ENCODE measurements around the gene PPP1R12C.
A peak's percentile ranks its signal among the peaks of the same experiment; 100 is the strongest.

Gene PPP1R12C

GRCh38 chr19:55119053-55119452 is 1.6 kb upstream of the PPP1R12C start:
- H3K27me3 ChIP-seq (replicated peaks; ENCODE audit: control insufficient read depth, insufficient read depth, low read length, poor library complexity, severe bottlenecking): no peaks in the 10 kb centered on the region
- no peak for DNase-seq
- no peaks in the 10 kb centered on the region for H3K36me3 ChIP-seq (ENCODE audit: control insufficient read depth, insufficient read depth, low read length)
- H3K27ac ChIP-seq (ENCODE audit: insufficient read depth, low read length, poor library complexity, severe bottlenecking): no peak overlapping the region
- no peaks in the 10 kb centered on the region for H3K9me3 ChIP-seq (ENCODE audit: control insufficient read depth, low read length)
- no peak overlapping the region for H3K4me3 ChIP-seq (ENCODE audit: insufficient read depth, low read depth, low read length, poor library complexity, severe bottlenecking)
- peaks cover 22% of the 10 kb centered on the region for H3K4me1 ChIP-seq (ENCODE audit: control insufficient read depth, insufficient read depth, low read length, poor library complexity, severe bottlenecking)

- Histone ChIP-seq H3K4me3 (ENCODE audit: insufficient read depth, low read depth, low read length, poor library complexity, severe bottlenecking) (peak overlapping the region; percentile 71), H3K27ac (ENCODE audit: insufficient read depth, low read length, poor library complexity, severe bottlenecking) (no peak overlapping the region)
- DNase-seq: no peak
Observed at GRCh38 chr19:55118401-55118991, 1.1 kb upstream of the PPP1R12C start.

GRCh38 chr19:55117663-55118391 is 390 bp upstream of the PPP1R12C start:
- Histone ChIP-seq H3K9me3 (ENCODE audit: control insufficient read depth, low read length) (no peaks in the 10 kb centered on the region), H3K4me1 (ENCODE audit: control insufficient read depth, insufficient read depth, low read length, poor library complexity, severe bottlenecking) (peaks cover 22% of the 10 kb centered on the region), H3K4me3 (ENCODE audit: insufficient read depth, low read depth, low read length, poor library complexity, severe bottlenecking) (peak overlapping the region; percentile 71), H3K27ac (ENCODE audit: insufficient read depth, low read length, poor library complexity, severe bottlenecking) (peak overlapping the region; percentile 63), H3K36me3 (ENCODE audit: control insufficient read depth, insufficient read depth, low read length) (peaks cover 6% of the 10 kb centered on the region), H3K27me3 (replicated peaks; ENCODE audit: control insufficient read depth, insufficient read depth, low read length, poor library complexity, severe bottlenecking) (no peaks in the 10 kb centered on the region)
- DNase-seq: peak; percentile 94 to 96 (median 94)

More at GRCh38 chr19:55118401-55118991, 1.1 kb upstream of the PPP1R12C start:
- H3K27me3 ChIP-seq (replicated peaks; ENCODE audit: control insufficient read depth, insufficient read depth, low read length, poor library complexity, severe bottlenecking): no peaks in the 10 kb centered on the region
- H3K9me3 ChIP-seq (ENCODE audit: control insufficient read depth, low read length): no peaks in the 10 kb centered on the region
- peaks cover 22% of the 10 kb centered on the region for H3K4me1 ChIP-seq (ENCODE audit: control insufficient read depth, insufficient read depth, low read length, poor library complexity, severe bottlenecking)
- H3K36me3 ChIP-seq (ENCODE audit: control insufficient read depth, insufficient read depth, low read length): peaks cover under 1% of the 10 kb centered on the region

GRCh38 chr19:55116232-55116858 is 1.1 kb downstream of the PPP1R12C start:
- peak; percentile 17 to 51 (median 25) for DNase-seq
- H3K36me3 ChIP-seq (ENCODE audit: control insufficient read depth, insufficient read depth, low read length): peaks cover 15% of the 10 kb centered on the region
- H3K27me3 ChIP-seq (replicated peaks; ENCODE audit: control insufficient read depth, insufficient read depth, low read length, poor library complexity, severe bottlenecking): no peaks in the 10 kb centered on the region
- H3K4me3 ChIP-seq (ENCODE audit: insufficient read depth, low read depth, low read length, poor library complexity, severe bottlenecking): peak overlapping the region; percentile 70
- peaks cover 22% of the 10 kb centered on the region for H3K4me1 ChIP-seq (ENCODE audit: control insufficient read depth, insufficient read depth, low read length, poor library complexity, severe bottlenecking)
- H3K27ac ChIP-seq (ENCODE audit: insufficient read depth, low read length, poor library complexity, severe bottlenecking): peak overlapping the region; percentile 71
- no peaks in the 10 kb centered on the region for H3K9me3 ChIP-seq (ENCODE audit: control insufficient read depth, low read length)

- Histone ChIP-seq H3K4me1 (ENCODE audit: control insufficient read depth, insufficient read depth, low read length, poor library complexity, severe bottlenecking) (peaks cover 22% of the 10 kb centered on the region), H3K36me3 (ENCODE audit: control insufficient read depth, insufficient read depth, low read length) (peaks cover 17% of the 10 kb centered on the region), H3K27ac (ENCODE audit: insufficient read depth, low read length, poor library complexity, severe bottlenecking) (peak overlapping the region; percentile 71), H3K9me3 (ENCODE audit: control insufficient read depth, low read length) (no peaks in the 10 kb centered on the region), H3K4me3 (ENCODE audit: insufficient read depth, low read depth, low read length, poor library complexity, severe bottlenecking) (peak overlapping the region; percentile 70), H3K27me3 (replicated peaks; ENCODE audit: control insufficient read depth, insufficient read depth, low read length, poor library complexity, severe bottlenecking) (no peaks in the 10 kb centered on the region)
- no peak for DNase-seq
Observed at GRCh38 chr19:55115446-55116065, 1.9 kb downstream of the PPP1R12C start.

- DNase-seq: no peak
- H3K4me1 ChIP-seq (ENCODE audit: control insufficient read depth, insufficient read depth, low read length, poor library complexity, severe bottlenecking): peaks cover 22% of the 10 kb centered on the region
- H3K36me3 ChIP-seq (ENCODE audit: control insufficient read depth, insufficient read depth, low read length): peaks cover 21% of the 10 kb centered on the region
- no peak overlapping the region for H3K4me3 ChIP-seq (ENCODE audit: insufficient read depth, low read depth, low read length, poor library complexity, severe bottlenecking)
- no peak overlapping the region for H3K27ac ChIP-seq (ENCODE audit: insufficient read depth, low read length, poor library complexity, severe bottlenecking)
- no peaks in the 10 kb centered on the region for H3K9me3 ChIP-seq (ENCODE audit: control insufficient read depth, low read length)
- H3K27me3 ChIP-seq (replicated peaks; ENCODE audit: control insufficient read depth, insufficient read depth, low read length, poor library complexity, severe bottlenecking): no peaks in the 10 kb centered on the region
Observed at GRCh38 chr19:55114566-55115145, 2.8 kb downstream of the PPP1R12C start.

GRCh38 chr19:55113570-55114039 is 3.8 kb downstream of the PPP1R12C start:
- Histone ChIP-seq H3K9me3 (ENCODE audit: control insufficient read depth, low read length) (no peaks in the 10 kb centered on the region), H3K4me3 (ENCODE audit: insufficient read depth, low read depth, low read length, poor library complexity, severe bottlenecking) (no peak overlapping the region), H3K4me1 (ENCODE audit: control insufficient read depth, insufficient read depth, low read length, poor library complexity, severe bottlenecking) (peaks cover 20% of the 10 kb centered on the region), H3K36me3 (ENCODE audit: control insufficient read depth, insufficient read depth, low read length) (peaks cover 29% of the 10 kb centered on the region), H3K27ac (ENCODE audit: insufficient read depth, low read length, poor library complexity, severe bottlenecking) (no peak overlapping the region), H3K27me3 (replicated peaks; ENCODE audit: control insufficient read depth, insufficient read depth, low read length, poor library complexity, severe bottlenecking) (no peaks in the 10 kb centered on the region)
- no peak for DNase-seq

GRCh38 chr19:55112777-55113569 is 4.5 kb downstream of the PPP1R12C start:
- Histone ChIP-seq H3K27me3 (replicated peaks; ENCODE audit: control insufficient read depth, insufficient read depth, low read length, poor library complexity, severe bottlenecking) (no peaks in the 10 kb centered on the region), H3K9me3 (ENCODE audit: control insufficient read depth, low read length) (no peaks in the 10 kb centered on the region), H3K27ac (ENCODE audit: insufficient read depth, low read length, poor library complexity, severe bottlenecking) (no peak overlapping the region), H3K4me3 (ENCODE audit: insufficient read depth, low read depth, low read length, poor library complexity, severe bottlenecking) (no peak overlapping the region), H3K4me1 (ENCODE audit: control insufficient read depth, insufficient read depth, low read length, poor library complexity, severe bottlenecking) (peaks cover 14% of the 10 kb centered on the region), H3K36me3 (ENCODE audit: control insufficient read depth, insufficient read depth, low read length) (peaks cover 29% of the 10 kb centered on the region)
- no peak for DNase-seq

- H3K4me1 ChIP-seq (ENCODE audit: control insufficient read depth, insufficient read depth, low read length, poor library complexity, severe bottlenecking): peaks cover 12% of the 10 kb centered on the region
- no peaks in the 10 kb centered on the region for H3K27me3 ChIP-seq (replicated peaks; ENCODE audit: control insufficient read depth, insufficient read depth, low read length, poor library complexity, severe bottlenecking)
- H3K9me3 ChIP-seq (ENCODE audit: control insufficient read depth, low read length): no peaks in the 10 kb centered on the region
- no peak overlapping the region for H3K4me3 ChIP-seq (ENCODE audit: insufficient read depth, low read depth, low read length, poor library complexity, severe bottlenecking)
- no peak overlapping the region for H3K27ac ChIP-seq (ENCODE audit: insufficient read depth, low read length, poor library complexity, severe bottlenecking)
- peaks cover 29% of the 10 kb centered on the region for H3K36me3 ChIP-seq (ENCODE audit: control insufficient read depth, insufficient read depth, low read length)
- no peak for DNase-seq
Observed at GRCh38 chr19:55112246-55112776, 5.1 kb downstream of the PPP1R12C start.

Measured in effector memory CD4-positive, alpha-beta T cell (primary cell).